Hair follicular keratinocyte (primary cell): ENCODE results near the gene SCAMP2. TPM values are rescaled to one million over a fixed set of nuclear protein-coding genes. Genes with fewer than 3 reads are reported as not detected.

ENCODE experiments used
- total RNA-seq: library from RNA; depleted of rRNA; stranded (reverse); fragments of >200 nt; gene quantifications from 2 replicates; pipeline ENCODE4 v1.2.3, GENCODE V29; 2015

SCAMP2 gene
- 33.7 and 51.1 TPM in 2 replicates for total RNA-seq

DNA sequence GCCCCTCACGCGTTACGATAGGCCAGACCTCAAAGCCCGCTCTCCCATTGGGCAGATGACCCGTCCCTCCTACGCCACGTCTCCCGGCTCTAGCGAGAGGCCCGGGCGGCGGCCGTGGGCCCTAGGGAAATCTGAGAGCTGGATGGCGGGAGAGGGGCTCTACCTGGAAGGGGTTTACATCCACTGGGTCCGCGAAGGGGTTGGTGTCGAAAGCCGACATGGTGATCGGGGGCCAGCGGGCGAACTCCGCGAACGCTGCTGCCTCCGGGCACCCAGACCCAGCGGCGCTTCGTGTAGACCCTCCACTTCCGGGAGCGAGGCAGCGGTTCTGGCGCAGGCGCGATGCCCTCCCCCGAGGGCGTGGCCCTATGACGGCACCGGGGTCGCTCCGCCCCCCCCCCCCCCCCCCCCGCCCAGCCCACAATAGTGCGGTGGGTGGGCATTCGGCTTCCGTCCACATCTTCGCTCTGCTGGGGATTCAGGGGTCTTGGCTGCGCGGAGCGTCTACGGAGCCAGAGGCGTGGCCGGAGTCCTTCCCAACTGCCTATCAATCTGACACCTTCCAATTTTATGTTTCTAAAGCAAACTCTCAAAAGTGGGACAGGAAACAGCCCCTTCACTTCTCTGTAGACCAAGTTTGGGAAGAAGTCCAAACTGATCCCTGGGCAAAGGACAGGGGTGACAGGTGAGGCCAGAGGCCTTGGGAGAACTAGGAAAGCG, at the start of gene SCAMP2:
Gene SCAMP2 (minus strand): TSS at position 330 of the 720 bp plus-strand sequence. CDS start 110 bp downstream, at position 220.

DNA sequence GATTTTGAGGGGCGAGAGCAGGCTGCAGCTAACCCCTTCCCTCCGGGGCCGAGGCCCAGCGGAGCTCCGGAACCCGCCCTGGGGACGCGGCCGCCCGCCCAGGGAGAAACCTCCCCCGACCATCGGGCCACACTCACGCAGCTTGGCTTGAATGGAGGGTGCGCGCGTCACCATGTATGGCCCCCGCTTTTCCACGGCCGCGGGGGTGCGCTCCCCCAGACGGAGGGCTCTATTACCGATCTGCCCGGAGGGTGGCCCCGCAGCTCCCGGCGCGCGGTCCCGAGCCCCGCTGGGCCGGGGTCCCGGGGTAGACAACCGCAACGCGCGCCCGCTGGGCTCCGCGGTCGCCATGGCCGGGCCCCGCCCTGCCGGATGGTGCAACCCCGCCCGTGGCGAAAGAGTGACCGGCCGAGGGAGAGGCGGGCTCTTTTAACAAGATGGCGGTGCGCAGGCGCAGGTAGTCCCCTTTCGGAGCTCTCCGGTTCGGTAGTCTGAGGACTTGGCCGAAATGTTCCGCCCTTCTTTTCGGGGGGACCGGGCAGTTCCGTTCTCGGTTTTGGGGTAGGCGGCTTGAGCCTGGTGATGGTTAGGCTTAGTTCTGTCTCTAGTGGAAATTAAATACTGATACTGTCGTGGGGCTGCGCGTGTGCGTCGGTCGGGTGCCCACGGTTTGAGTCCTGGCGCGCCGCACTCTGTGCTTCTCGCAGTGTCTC, 33.4 kb upstream of the SCAMP2 start, which contains the start of gene FAM219B:
Gene FAM219B (minus strand): TSS at position 402 of the 713 bp plus-strand sequence. CDS start 51 bp downstream, at position 351.

DNA sequence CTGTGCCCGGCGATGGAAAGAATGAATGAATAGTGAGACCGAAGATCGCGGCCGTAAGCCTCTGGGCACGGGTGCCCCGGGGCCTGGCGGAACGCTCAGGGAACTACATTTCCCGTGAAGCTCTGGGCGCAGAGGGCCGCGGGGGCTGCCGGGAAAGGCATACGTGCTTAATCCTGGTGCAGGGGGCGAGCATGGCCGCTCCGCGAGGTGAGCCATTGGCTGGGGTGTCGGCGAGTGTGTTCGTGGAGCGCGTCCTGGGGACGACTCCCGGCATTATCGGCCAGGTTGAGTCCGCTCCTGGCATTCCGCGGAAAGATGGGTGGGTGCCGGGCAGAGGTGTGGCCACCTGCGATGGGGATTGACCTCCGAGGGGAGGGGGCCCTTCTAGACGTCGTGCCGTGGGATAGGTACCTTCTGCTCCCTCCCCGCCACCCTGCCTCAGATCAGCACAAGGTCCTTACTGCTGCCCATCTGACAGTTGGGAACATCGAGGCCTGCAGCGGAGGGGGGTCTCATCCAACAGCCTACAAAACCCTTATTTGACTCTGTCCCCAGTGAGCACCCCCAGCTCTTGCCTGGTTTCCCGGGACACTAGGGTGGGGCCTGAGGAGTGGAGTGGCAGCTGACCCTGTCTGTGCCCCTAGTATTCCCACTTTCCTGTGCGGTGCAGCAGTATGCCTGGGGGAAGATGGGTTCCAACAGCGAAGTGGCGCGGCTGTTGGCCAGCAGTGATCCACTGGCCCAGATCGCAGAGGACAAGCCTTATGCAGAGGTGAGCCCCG, 16.9 kb upstream of the SCAMP2 start, which contains the start of gene MPI:
Gene MPI (plus strand): TSS at position 160 of the 782 bp plus-strand sequence. CDS start 32 bp downstream, at position 192.

GRCh38 chr15:74842581-74843444, 30.4 kb downstream of the SCAMP2 start, which contains the start of gene ULK3:
TSS of gene ULK3 (minus strand) at chr15:74843156. CDS start at chr15:74843105, 51 bp downstream.

DNA sequence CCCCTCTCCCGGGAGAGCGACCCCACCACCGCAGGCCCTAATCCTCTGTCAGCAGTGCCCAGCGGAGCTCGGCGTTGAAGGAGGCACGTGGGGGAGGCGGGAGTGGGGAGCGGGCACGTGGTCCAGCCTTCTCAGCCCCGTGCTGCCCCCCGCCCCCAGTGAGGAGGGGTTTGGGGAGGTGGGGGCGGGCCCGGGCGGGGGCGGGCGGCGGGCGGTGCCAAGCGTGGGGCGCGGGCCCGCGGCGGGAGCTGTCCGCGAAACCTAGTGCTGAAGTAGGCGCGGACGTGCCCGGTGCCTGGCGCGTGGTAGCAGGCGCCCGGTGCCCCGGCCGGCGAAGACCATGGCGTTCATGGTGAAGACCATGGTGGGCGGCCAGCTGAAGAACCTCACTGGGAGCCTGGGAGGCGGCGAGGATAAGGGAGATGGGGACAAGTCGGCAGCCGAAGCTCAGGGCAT, 46.8 kb downstream of the SCAMP2 start, which contains the start of gene CPLX3:
Gene CPLX3 (plus strand): TSS at position 264 of the 456 bp plus-strand sequence. CDS start 77 bp downstream, at position 341.

DNA sequence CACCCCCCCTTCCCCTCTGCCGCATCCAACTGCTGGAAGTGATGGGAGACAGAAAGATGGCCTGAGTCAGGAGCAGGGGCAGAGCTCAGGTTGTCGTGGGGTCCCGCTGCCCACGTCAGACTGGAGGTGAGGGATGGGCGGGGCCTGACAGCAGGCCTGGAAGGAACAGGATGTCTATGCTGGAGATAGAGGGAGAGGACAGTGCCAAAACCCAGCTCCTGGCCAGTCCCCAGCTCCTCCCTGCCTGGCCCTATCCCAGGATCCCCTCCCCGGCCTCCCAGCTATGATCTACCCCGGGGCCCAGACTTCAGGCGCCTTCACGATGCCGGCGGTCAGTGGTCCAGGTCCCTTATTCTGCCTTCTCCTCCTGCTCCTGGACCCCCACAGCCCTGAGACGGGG, 60.6 kb downstream of the SCAMP2 start, which contains the start of gene LMAN1L:
Gene LMAN1L (plus strand): TSS at position 303 of the 400 bp plus-strand sequence. CDS start 20 bp downstream, at position 323.

Other genes with a start within 250 kb of the SCAMP2 start
- gene EDC3, start 177.3 kb downstream of the SCAMP2 start, total RNA-seq = 10.0 and 12.6 TPM in 2 replicates
- gene CYP1A1, start 147.8 kb downstream of the SCAMP2 start, total RNA-seq = 1.0 and 1.9 TPM in 2 replicates
- gene CYP1A2, start 124.5 kb downstream of the SCAMP2 start, total RNA-seq = not detected in 2 replicates
- gene CSK, start 91.3 kb downstream of the SCAMP2 start, total RNA-seq = 29.5 and 31.6 TPM in 2 replicates
- not detected in 2 replicates for gene LMAN1L, start 60.5 kb downstream of the SCAMP2 start, total RNA-seq
- gene CPLX3, start 46.7 kb downstream of the SCAMP2 start, total RNA-seq = not detected in 2 replicates
- 17.4 and 18.7 TPM in 2 replicates for gene ULK3, start 30.2 kb downstream of the SCAMP2 start, total RNA-seq
- gene MPI, start 16.7 kb upstream of the SCAMP2 start, total RNA-seq = 41.4 and 53.0 TPM in 2 replicates
- 21.5 and 29.6 TPM in 2 replicates for gene FAM219B, start 33.5 kb upstream of the SCAMP2 start, total RNA-seq
- 129 and 180 TPM in 2 replicates for gene COX5A, start 64.7 kb upstream of the SCAMP2 start, total RNA-seq
- gene RPP25, start 83.4 kb upstream of the SCAMP2 start, total RNA-seq = 1.6 and 3.7 TPM in 2 replicates
- gene SCAMP5, start 122.2 kb upstream of the SCAMP2 start, total RNA-seq = under 0.01 TPM in 1 of 2 replicates, not detected in the other
- gene PPCDC, start 150.2 kb upstream of the SCAMP2 start, total RNA-seq = 10.5 and 30.1 TPM in 2 replicates